VCaP (cell line): ENCODE results near the gene SLC22A13.

Experiments
- H3K27ac ChIP-seq: fragments of 450-650 bp; 2 replicates; pipeline ENCODE4 v1.5.1; 2017
- CTCF ChIP-seq: fragments of 450-650 bp; conservative IDR thresholded peaks from 2 replicates; pipeline ENCODE4 v1.5.1; 2017; ENCODE audit warnings: mild to moderate bottlenecking, moderate library complexity

SLC22A13 gene

GRCh38 chr3:38265604-38266307 is at the start of gene SLC22A13:
TSS of gene SLC22A13 (plus strand) at chr3:38265812. CDS start at chr3:38265861, 49 bp downstream.
- no peak for TF ChIP-seq CTCF
- H3K27ac ChIP-seq: no peak within 1 kb of the TSS

GRCh38 chr3:38219609-38220197 is 45.9 kb upstream of the SLC22A13 start:
- no peak overlapping the region for H3K27ac ChIP-seq
- TF ChIP-seq CTCF: no peak

- TF ChIP-seq CTCF: no peak
- H3K27ac ChIP-seq: no peak overlapping the region
Observed at GRCh38 chr3:38221005-38221404, 44.6 kb upstream of the SLC22A13 start.

- H3K27ac ChIP-seq: no peak overlapping the region
- TF ChIP-seq CTCF: no peak
Observed at GRCh38 chr3:38222032-38222634, 43.5 kb upstream of the SLC22A13 start.

- TF ChIP-seq CTCF: no peak
- H3K27ac ChIP-seq: no peak overlapping the region
Observed at GRCh38 chr3:38224357-38224756, 41.3 kb upstream of the SLC22A13 start.

GRCh38 chr3:38226273-38226672 is 39.3 kb upstream of the SLC22A13 start:
- no peak overlapping the region for H3K27ac ChIP-seq
- TF ChIP-seq CTCF: no peak

- no peak for TF ChIP-seq CTCF
- H3K27ac ChIP-seq: no peak overlapping the region
Observed at GRCh38 chr3:38227989-38228388, 37.6 kb upstream of the SLC22A13 start.
